Astrocyte (in vitro differentiated cells and primary cell): ENCODE measurements around the gene FLYWCH1. TPM values are rescaled to one million over a fixed set of nuclear protein-coding genes. Genes with fewer than 3 reads are reported as not detected.

Source experiments
- DNase-seq: peaks from one replicate; pipeline ENCODE4 v3.0.0-alpha.2; 2010; ENCODE audit warnings: low read depth
- FAIRE-seq: peaks from 2 replicates; lab custom pipeline; 2011; peaks lifted over from hg19 to GRCh38; lab: Jason Lieb, UNC
- H2AFZ ChIP-seq: 2 replicates; pipeline ENCODE4 v1.6.0; 2012; ENCODE audit warnings: low read depth, low read length, inconsistent platforms
- H3K27ac ChIP-seq: 2 replicates; pipeline ENCODE4 v1.5.1; 2011; ENCODE audit warnings: low read depth, low read length, inconsistent platforms
- H3K27me3 ChIP-seq: 2 replicates; pipeline ENCODE4 v1.6.0; 2011; ENCODE audit warnings: low read length, inconsistent platforms; ENCODE audit not compliant: insufficient read depth
- H3K36me3 ChIP-seq: 2 replicates; pipeline ENCODE4 v1.5.1; 2011; ENCODE audit warnings: low read length, inconsistent platforms; ENCODE audit not compliant: insufficient read depth
- H3K4me1 ChIP-seq: 2 replicates; pipeline ENCODE4 v1.5.1; 2011; ENCODE audit warnings: low read length, inconsistent platforms; ENCODE audit not compliant: insufficient read depth
- H3K4me2 ChIP-seq: 2 replicates; pipeline ENCODE4 v1.6.0; 2012; ENCODE audit warnings: low read length, inconsistent platforms
- H3K4me3 ChIP-seq: 2 replicates; pipeline ENCODE4 v1.5.1; 2011; ENCODE audit warnings: low read depth, mild to moderate bottlenecking, low read length, inconsistent platforms; ENCODE audit not compliant: insufficient read depth
- H3K79me2 ChIP-seq: 2 replicates; pipeline ENCODE4 v1.6.0; 2012; ENCODE audit warnings: mild to moderate bottlenecking, low read length, inconsistent platforms; ENCODE audit not compliant: insufficient read depth
- H3K9ac ChIP-seq: 2 replicates; pipeline ENCODE4 v1.6.0; 2012; ENCODE audit warnings: mild to moderate bottlenecking, low read length, inconsistent platforms
- H3K9me3 ChIP-seq: 2 replicates; pipeline ENCODE4 v1.5.1; 2012; ENCODE audit warnings: low read depth, mild to moderate bottlenecking, low read length, inconsistent platforms; ENCODE audit not compliant: insufficient read depth
- H4K20me1 ChIP-seq: 2 replicates; pipeline ENCODE4 v1.6.0; 2012; ENCODE audit warnings: low read length, inconsistent platforms; ENCODE audit not compliant: insufficient read depth
- H3K27ac Mint-ChIP-seq: one replicate; pipeline ENCODE4 v1.8.0; 2021; ENCODE audit warnings: mild to moderate bottlenecking, mixed read lengths; ENCODE audit not compliant: unreplicated experiment
- H3K27me3 Mint-ChIP-seq: one replicate; pipeline ENCODE4 v1.8.0; 2021; ENCODE audit warnings: low read depth, mixed read lengths; ENCODE audit not compliant: unreplicated experiment
- H3K36me3 Mint-ChIP-seq: one replicate; pipeline ENCODE4 v1.8.0; 2021; ENCODE audit warnings: low read depth, mixed read lengths; ENCODE audit not compliant: unreplicated experiment
- H3K4me1 Mint-ChIP-seq: one replicate; pipeline ENCODE4 v1.8.0; 2021; ENCODE audit warnings: low read depth, mixed read lengths; ENCODE audit not compliant: unreplicated experiment
- H3K4me3 Mint-ChIP-seq: one replicate; pipeline ENCODE4 v1.8.0; 2021; ENCODE audit warnings: mild to moderate bottlenecking, moderate library complexity, mixed read lengths; ENCODE audit not compliant: unreplicated experiment
- H3K9me3 Mint-ChIP-seq: one replicate; pipeline ENCODE4 v1.8.0; 2021; ENCODE audit warnings: mild to moderate bottlenecking, mixed read lengths; ENCODE audit not compliant: unreplicated experiment
- EZH2 ChIP-seq: IDR thresholded peaks from 2 replicates; pipeline ENCODE4 v1.6.1; 2012; ENCODE audit warnings: mild to moderate bottlenecking, low read length, inconsistent platforms; ENCODE audit not compliant: insufficient read depth
- total RNA-seq: library from RNA; stranded (reverse); gene quantifications from 2 replicates; pipeline ENCODE4 v1.2.1, GENCODE V29; 2021
- TF ChIP-seq, protein P1 (sequence below): IDR thresholded peaks from 2 replicates; pipeline ENCODE4 v1.5.1; 2011; ENCODE audit warnings: low read depth, mild to moderate bottlenecking, inconsistent platforms, low read length, moderate library complexity; ENCODE audit not compliant: insufficient read depth

Gene FLYWCH1
- total RNA-seq, 1 donor from 2014 or later, result 58.9 TPM

DNA sequence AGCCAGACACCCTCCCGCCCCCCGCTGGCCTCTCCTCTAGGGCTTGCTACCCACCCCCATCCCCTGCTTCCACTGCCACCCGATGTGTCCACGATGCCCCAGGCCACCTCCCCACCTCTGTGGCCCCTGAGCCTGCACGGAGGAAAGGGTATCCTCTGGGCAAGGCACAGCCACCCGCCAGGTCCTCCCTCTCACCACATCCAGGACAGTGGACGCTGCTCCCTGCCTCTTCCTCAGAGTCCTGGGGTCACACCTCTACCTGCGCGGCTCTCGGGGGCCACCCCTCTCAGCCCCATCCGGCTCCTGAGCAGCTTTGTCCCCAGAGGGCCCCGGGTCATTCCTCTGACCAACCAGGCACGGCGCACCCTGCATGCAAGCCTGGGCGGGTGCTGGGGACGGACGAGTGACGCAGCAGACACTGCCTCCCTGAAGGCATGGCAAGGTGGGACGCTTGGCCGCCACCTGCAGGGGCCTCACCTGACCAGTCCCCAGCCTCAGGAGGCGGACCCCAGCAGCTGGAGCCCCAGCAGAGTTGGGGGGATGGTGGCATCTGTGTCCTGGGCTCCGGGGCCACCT is 24.8 kb downstream of the FLYWCH1 start:
- Histone ChIP-seq H3K79me2 (no peaks in the 10 kb centered on the region), H3K9me3 (no peaks in the 10 kb centered on the region), H2AFZ (no peak overlapping the region), H3K4me3 (no peak overlapping the region), H3K27ac (no peak overlapping the region), H3K36me3 (peaks cover 14% of the 10 kb centered on the region), H3K9ac (no peak overlapping the region), H3K4me1 (no peaks in the 10 kb centered on the region), H4K20me1 (peaks cover 7% of the 10 kb centered on the region), H3K27me3 (no peaks in the 10 kb centered on the region), H3K4me2 (no peak overlapping the region)
- Mint-ChIP-seq H3K4me1 (no peaks in the 10 kb centered on the region), H3K36me3 (peaks cover 19% of the 10 kb centered on the region), H3K27me3 (no peaks in the 10 kb centered on the region), H3K27ac (no peak overlapping the region), H3K9me3 (no peaks in the 10 kb centered on the region), H3K4me3 (no peak overlapping the region)
- FAIRE-seq, result no peak
- no peak for TF ChIP-seq EZH2
- TF ChIP-seq, protein P1, sequence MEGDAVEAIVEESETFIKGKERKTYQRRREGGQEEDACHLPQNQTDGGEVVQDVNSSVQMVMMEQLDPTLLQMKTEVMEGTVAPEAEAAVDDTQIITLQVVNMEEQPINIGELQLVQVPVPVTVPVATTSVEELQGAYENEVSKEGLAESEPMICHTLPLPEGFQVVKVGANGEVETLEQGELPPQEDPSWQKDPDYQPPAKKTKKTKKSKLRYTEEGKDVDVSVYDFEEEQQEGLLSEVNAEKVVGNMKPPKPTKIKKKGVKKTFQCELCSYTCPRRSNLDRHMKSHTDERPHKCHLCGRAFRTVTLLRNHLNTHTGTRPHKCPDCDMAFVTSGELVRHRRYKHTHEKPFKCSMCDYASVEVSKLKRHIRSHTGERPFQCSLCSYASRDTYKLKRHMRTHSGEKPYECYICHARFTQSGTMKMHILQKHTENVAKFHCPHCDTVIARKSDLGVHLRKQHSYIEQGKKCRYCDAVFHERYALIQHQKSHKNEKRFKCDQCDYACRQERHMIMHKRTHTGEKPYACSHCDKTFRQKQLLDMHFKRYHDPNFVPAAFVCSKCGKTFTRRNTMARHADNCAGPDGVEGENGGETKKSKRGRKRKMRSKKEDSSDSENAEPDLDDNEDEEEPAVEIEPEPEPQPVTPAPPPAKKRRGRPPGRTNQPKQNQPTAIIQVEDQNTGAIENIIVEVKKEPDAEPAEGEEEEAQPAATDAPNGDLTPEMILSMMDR, result no peak
- no peak for DNase-seq

DNA sequence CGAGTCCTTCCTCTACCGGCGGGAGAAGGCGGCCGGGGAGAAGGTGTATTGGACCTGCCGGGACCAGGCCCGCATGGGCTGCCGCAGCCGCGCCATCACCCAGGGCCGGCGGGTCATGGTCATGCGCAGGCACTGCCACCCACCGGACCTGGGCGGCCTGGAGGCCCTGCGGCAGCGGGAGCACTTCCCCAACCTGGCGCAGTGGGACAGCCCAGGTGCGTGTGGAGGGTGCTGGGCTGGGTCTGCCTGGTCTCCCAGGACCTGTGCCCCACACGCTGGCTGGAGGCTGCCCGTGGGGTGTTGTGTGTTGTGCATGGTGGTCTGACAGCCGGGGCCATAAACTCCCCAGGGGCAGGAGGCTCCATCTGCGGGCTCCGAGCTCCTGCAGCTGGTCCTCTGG is 25.4 kb downstream of the FLYWCH1 start:
- no peaks in the 10 kb centered on the region for H3K4me1 Mint-ChIP-seq
- no peaks in the 10 kb centered on the region for H3K4me1 ChIP-seq
- no peaks in the 10 kb centered on the region for H3K27me3 Mint-ChIP-seq
- H3K36me3 Mint-ChIP-seq, result peaks cover 20% of the 10 kb centered on the region
- FAIRE-seq (no peak), DNase-seq (no peak)
- no peak overlapping the region for H3K4me2 ChIP-seq
- no peaks in the 10 kb centered on the region for H3K79me2 ChIP-seq
- no peaks in the 10 kb centered on the region for H3K27me3 ChIP-seq
- TF ChIP-seq EZH2, result no peak
- TF ChIP-seq, protein P1, result no peak
- H3K27ac Mint-ChIP-seq, result no peak overlapping the region
- peaks cover 7% of the 10 kb centered on the region for H4K20me1 ChIP-seq
- no peak overlapping the region for H3K4me3 Mint-ChIP-seq
- H3K4me3 ChIP-seq, result no peak overlapping the region
- H3K9me3 Mint-ChIP-seq, result no peaks in the 10 kb centered on the region
- no peak overlapping the region for H3K9ac ChIP-seq
- no peak overlapping the region for H3K27ac ChIP-seq
- no peaks in the 10 kb centered on the region for H3K9me3 ChIP-seq
- H3K36me3 ChIP-seq, result peaks cover 14% of the 10 kb centered on the region
- no peak overlapping the region for H2AFZ ChIP-seq

DNA sequence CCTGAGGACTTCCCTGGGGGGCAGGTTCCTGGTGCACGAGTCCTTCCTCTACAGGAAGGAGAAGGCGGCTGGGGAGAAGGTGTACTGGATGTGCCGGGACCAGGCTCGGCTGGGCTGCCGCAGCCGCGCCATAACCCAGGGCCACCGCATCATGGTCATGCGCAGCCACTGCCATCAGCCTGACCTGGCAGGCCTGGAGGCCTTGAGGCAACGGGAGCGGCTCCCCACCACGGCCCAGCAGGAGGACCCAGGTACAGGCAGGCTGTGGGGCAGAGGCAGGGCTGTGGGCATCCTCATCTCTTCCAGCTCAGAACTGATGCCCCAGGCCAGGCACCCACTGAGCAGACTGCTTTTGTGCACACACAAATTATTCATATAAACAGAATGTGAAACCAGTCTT is 26.5 kb downstream of the FLYWCH1 start:
- Histone ChIP-seq H3K27me3 (no peaks in the 10 kb centered on the region), H3K4me2 (no peak overlapping the region), H3K4me1 (no peaks in the 10 kb centered on the region), H3K9me3 (no peaks in the 10 kb centered on the region), H3K4me3 (no peak overlapping the region), H3K27ac (no peak overlapping the region), H2AFZ (no peak overlapping the region), H3K36me3 (peaks cover 16% of the 10 kb centered on the region), H3K79me2 (no peaks in the 10 kb centered on the region), H3K9ac (no peak overlapping the region), H4K20me1 (no peaks in the 10 kb centered on the region)
- Mint-ChIP-seq H3K9me3 (no peaks in the 10 kb centered on the region), H3K4me3 (no peak overlapping the region), H3K36me3 (peaks cover 23% of the 10 kb centered on the region), H3K27me3 (no peaks in the 10 kb centered on the region), H3K4me1 (no peaks in the 10 kb centered on the region), H3K27ac (no peak overlapping the region)
- no peak for FAIRE-seq
- TF ChIP-seq, protein P1, result no peak
- TF ChIP-seq EZH2, result no peak
- DNase-seq, result no peak
